OCI-LY7 (cell line): ENCODE data around the gene LMOD2. TPM values are rescaled to one million over a fixed set of nuclear protein-coding genes. Genes with fewer than 3 reads are reported as not detected.

ENCODE experiments used
- BruUV-seq: library from RNA; stranded (reverse); fragments of 400-500 nt; replicated peaks from 2 replicates; lab custom pipeline; 2021; lab: Mats Ljungman, UMichigan
- CTCF ChIA-PET: fragments of 300-600 bp; sonication (Branson Sonifier 250); formaldehyde crosslinking; loops from one replicate; lab custom pipeline; 2022; ENCODE audit warnings: antibody characterized with exemption; ENCODE audit not compliant: unreplicated experiment; lab: Charles Lee
- POLR2A ChIA-PET: fragments of 300-600 bp; sonication (Branson Sonifier 250); formaldehyde crosslinking; loops from one replicate; lab custom pipeline; 2022; ENCODE audit warnings: antibody characterized with exemption; lab: Charles Lee
- DNase-seq: peaks from one replicate; pipeline ENCODE4 v3.0.0-alpha.2; 2015; ENCODE audit warnings: low spot score
- H2AFZ ChIP-seq: fragments of 200-600 bp; sonication (generic), shearing (Covaris generic); 2 replicates; pipeline ENCODE4 v1.6.1; 2014; ENCODE audit warnings: mild to moderate bottlenecking, antibody characterized with exemption, low read length, moderate library complexity
- H3K27ac ChIP-seq: fragments of 200-600 bp; sonication (generic); 2 replicates; pipeline ENCODE4 v1.5.1; 2014; ENCODE audit warnings: mixed run types, low read depth, mild to moderate bottlenecking, moderate library complexity, low read length, inconsistent platforms; ENCODE audit not compliant: poor library complexity, severe bottlenecking
- H3K36me3 ChIP-seq: fragments of 200-600 bp; sonication (generic); 2 replicates; pipeline ENCODE4 v1.6.1; 2014; ENCODE audit warnings: mild to moderate bottlenecking, antibody characterized with exemption, low read length, moderate library complexity, mixed read lengths; ENCODE audit not compliant: insufficient read depth
- H3K4me1 ChIP-seq: fragments of 200-600 bp; sonication (generic); 2 replicates; pipeline ENCODE4 v1.5.1; 2014; ENCODE audit warnings: mild to moderate bottlenecking, low read length; ENCODE audit not compliant: insufficient read depth, poor library complexity, severe bottlenecking
- H3K4me2 ChIP-seq: fragments of 200-600 bp; sonication (generic); 2 replicates; pipeline ENCODE4 v1.6.1; 2014; ENCODE audit warnings: mild to moderate bottlenecking, low read length
- H3K4me3 ChIP-seq: fragments of 200-600 bp; sonication (generic); 2 replicates; pipeline ENCODE4 v1.5.1; 2014; ENCODE audit warnings: mild to moderate bottlenecking, low read depth, low read length; ENCODE audit not compliant: poor library complexity, severe bottlenecking
- H3K79me2 ChIP-seq: fragments of 200-600 bp; sonication (generic); 2 replicates; pipeline ENCODE4 v1.6.1; 2016; ENCODE audit warnings: low read depth, mild to moderate bottlenecking, low read length, moderate library complexity, mixed read lengths; ENCODE audit not compliant: insufficient read depth
- H3K9me2 ChIP-seq: fragments of 200-600 bp; sonication (generic); 2 replicates; pipeline ENCODE4 v1.6.1; 2016; ENCODE audit warnings: mild to moderate bottlenecking, low read length, mixed read lengths; ENCODE audit not compliant: insufficient read depth
- H3K9me3 ChIP-seq: fragments of 200-600 bp; sonication (generic); 2 replicates; pipeline ENCODE4 v1.6.1; 2014; ENCODE audit warnings: mild to moderate bottlenecking, mixed run types, low read length, mixed read lengths
- H4K20me1 ChIP-seq: fragments of 200-600 bp; sonication (generic); 2 replicates; pipeline ENCODE4 v1.6.1; 2014; ENCODE audit warnings: mild to moderate bottlenecking, antibody characterized with exemption, low read length, moderate library complexity, mixed read lengths; ENCODE audit not compliant: insufficient read depth
- EZH2phosphoT487 ChIP-seq: fragments of 200-600 bp; sonication (generic); IDR thresholded peaks from 2 replicates; pipeline ENCODE4 v1.6.1; 2018; ENCODE audit warnings: low read depth, borderline replicate concordance, mild to moderate bottlenecking, mixed run types, antibody characterized with exemption, low read length, moderate library complexity, mixed read lengths
- intact Hi-C: fragments of 100-400 bp; cut with micrococcal nuclease; formaldehyde crosslinking; loops from one replicate; pipeline ENCODE4 v1.10.0; 2022; ENCODE audit not compliant: unreplicated experiment
- total RNA-seq, 2 experiments: library from RNA; depleted of rRNA in 1 of 2; stranded (reverse); fragments of >200 nt in 1 of 2; shearing (Covaris generic) in 1 of 2; gene quantifications; 2 replicates each; pipeline ENCODE4 v1.2.3, GENCODE V29; 2014 to 2022
- TF ChIP-seq, protein P1 (sequence below): fragments of 200-600 bp; sonication (generic); conservative IDR thresholded peaks from 2 replicates; pipeline ENCODE4 v1.5.1; 2014; ENCODE audit warnings: mild to moderate bottlenecking, antibody characterized with exemption, low read length, moderate library complexity, mixed read lengths

The LMOD2 gene
- total RNA-seq, 2 experiments from 2014 or later, result not detected

DNA sequence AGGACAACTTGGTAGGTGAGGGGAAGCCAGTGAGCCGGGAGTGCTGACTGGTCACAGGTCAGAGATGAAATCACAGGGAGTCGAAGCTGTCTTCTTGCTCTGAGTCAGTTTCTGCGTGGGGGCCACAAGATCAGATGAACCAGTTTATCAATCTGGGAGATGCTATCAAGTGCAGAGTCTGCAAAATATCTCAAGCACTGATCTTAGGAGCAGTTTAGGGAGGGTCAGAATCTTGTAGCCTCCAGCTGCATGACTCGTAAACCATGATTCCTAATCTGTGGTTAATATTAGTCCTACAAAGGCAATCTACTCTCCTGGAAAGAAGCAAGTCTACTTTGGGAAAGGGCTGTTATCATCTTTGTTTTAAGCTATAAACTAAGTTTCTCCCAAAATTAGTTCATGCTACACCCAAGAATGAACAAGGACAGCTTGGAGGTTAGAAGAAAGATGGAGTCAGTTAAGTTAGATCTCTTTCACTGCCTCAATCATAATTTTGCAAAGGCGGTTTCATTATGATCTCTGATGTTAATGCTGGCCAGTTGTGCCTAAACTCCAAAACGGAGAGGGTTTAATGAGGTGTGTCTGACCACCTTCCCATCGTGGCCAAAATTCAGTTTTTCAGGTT lies 8.4 kb upstream of the LMOD2 start:
- Histone ChIP-seq H3K4me2 (no peak overlapping the region), H3K36me3 (no peaks in the 10 kb centered on the region), H3K4me1 (no peaks in the 10 kb centered on the region), H3K9me2 (no peaks in the 10 kb centered on the region), H3K4me3 (no peak overlapping the region), H3K9me3 (no peaks in the 10 kb centered on the region), H2AFZ (no peak overlapping the region), H3K27ac (no peak overlapping the region), H4K20me1 (no peaks in the 10 kb centered on the region), H3K79me2 (no peaks in the 10 kb centered on the region)
- no peak for TF ChIP-seq EZH2phosphoT487
- TF ChIP-seq, protein P1, sequence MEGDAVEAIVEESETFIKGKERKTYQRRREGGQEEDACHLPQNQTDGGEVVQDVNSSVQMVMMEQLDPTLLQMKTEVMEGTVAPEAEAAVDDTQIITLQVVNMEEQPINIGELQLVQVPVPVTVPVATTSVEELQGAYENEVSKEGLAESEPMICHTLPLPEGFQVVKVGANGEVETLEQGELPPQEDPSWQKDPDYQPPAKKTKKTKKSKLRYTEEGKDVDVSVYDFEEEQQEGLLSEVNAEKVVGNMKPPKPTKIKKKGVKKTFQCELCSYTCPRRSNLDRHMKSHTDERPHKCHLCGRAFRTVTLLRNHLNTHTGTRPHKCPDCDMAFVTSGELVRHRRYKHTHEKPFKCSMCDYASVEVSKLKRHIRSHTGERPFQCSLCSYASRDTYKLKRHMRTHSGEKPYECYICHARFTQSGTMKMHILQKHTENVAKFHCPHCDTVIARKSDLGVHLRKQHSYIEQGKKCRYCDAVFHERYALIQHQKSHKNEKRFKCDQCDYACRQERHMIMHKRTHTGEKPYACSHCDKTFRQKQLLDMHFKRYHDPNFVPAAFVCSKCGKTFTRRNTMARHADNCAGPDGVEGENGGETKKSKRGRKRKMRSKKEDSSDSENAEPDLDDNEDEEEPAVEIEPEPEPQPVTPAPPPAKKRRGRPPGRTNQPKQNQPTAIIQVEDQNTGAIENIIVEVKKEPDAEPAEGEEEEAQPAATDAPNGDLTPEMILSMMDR, result no peak
- intact Hi-C loops, result no loop called here
- POLR2A ChIA-PET, result interaction anchor here (0.7 kb wide), 2 partner anchors 23 to 1274 kb away, joined by 3 to 4 read pairs; no protein-coding TSS in a partner anchor
- no peak for DNase-seq
- no TSS peak for BruUV-seq
- CTCF ChIA-PET, result no interaction called here

DNA sequence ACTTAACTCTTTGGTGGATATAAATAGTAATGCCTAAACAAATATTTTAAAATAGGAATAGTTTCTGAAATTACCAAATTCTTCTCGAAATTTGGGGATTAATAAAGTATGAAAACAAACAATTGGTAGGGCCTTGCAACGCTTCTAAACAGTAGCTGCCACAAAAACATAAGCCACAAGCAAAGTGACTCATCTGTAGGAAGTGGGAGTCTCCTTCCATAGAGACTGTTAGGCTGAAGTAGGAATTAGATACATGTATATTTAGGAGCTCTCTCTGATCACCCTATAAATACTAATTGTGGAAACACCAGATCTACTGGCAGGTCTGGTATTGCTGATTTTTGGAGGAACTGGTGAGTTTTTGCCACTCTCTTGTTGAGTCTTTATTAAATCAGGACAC lies 5.7 kb upstream of the LMOD2 start:
- intact Hi-C loops, result no loop called here

DNA sequence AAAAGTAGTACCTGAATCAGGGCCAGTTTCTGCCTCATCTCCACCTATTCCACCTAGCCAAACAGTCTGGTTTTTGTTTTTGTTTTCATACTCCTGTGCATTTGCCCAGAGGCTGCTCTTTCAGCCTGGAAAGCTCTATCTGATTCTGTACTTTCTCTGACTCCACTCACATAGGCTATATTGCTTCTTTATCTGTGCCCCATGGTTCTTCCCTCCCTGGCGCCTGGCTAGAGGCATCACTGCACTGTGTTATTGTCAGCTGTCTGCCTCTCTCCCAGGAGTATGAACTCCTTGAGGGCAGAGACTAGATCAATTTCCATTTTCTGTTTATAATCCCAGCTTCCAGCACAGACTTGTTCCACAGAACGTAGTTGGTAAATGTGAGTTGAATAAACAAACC lies 5.1 kb upstream of the LMOD2 start:
- Histone ChIP-seq H3K4me3 (no peak overlapping the region), H3K4me2 (no peak overlapping the region), H3K9me3 (no peaks in the 10 kb centered on the region), H4K20me1 (no peaks in the 10 kb centered on the region), H2AFZ (no peak overlapping the region), H3K27ac (no peak overlapping the region), H3K79me2 (no peaks in the 10 kb centered on the region), H3K4me1 (no peaks in the 10 kb centered on the region), H3K36me3 (no peaks in the 10 kb centered on the region), H3K9me2 (no peaks in the 10 kb centered on the region)
- intact Hi-C loops, result no loop called here
- TF ChIP-seq EZH2phosphoT487, result no peak
- TF ChIP-seq, protein P1, result no peak
- CTCF ChIA-PET, result no interaction called here
- no peak for DNase-seq
- POLR2A ChIA-PET, result interaction anchor here (1.1 kb wide), 1 partner anchor 14 kb away, joined by 4 read pairs; no protein-coding TSS in a partner anchor
- BruUV-seq, result no TSS peak

More for the DNA sequence above, 5.7 kb upstream of the LMOD2 start:
- CTCF ChIA-PET, result no interaction called here
- no peak overlapping the region for H3K27ac ChIP-seq
- no peak overlapping the region for H3K4me2 ChIP-seq
- no peaks in the 10 kb centered on the region for H3K79me2 ChIP-seq
- BruUV-seq, result no TSS peak
- no peak for DNase-seq
- H3K4me1 ChIP-seq, result no peaks in the 10 kb centered on the region
- no peaks in the 10 kb centered on the region for H4K20me1 ChIP-seq
- H3K4me3 ChIP-seq, result no peak overlapping the region
- H2AFZ ChIP-seq, result no peak overlapping the region
- H3K9me3 ChIP-seq, result no peaks in the 10 kb centered on the region
- H3K36me3 ChIP-seq, result no peaks in the 10 kb centered on the region
- POLR2A ChIA-PET, result interaction anchor here (0.7 kb wide), 1 partner anchor 85 kb away, joined by 3 read pairs; no protein-coding TSS in a partner anchor
- no peaks in the 10 kb centered on the region for H3K9me2 ChIP-seq
- TF ChIP-seq EZH2phosphoT487, result no peak
- TF ChIP-seq, protein P1, result no peak
